ENCODE measurements around the gene TGIF2LY. TPM values are rescaled to one million over a fixed set of nuclear protein-coding genes. Genes with fewer than 3 reads are reported as not detected.
"Not testable (repeated sequence)": the region's sequence is repeated elsewhere in the genome, so short reads cannot be mapped to it uniquely, and the experiment has no call there.

The TGIF2LY gene
- total RNA-seq (2013; cell fraction: nucleolus; rRNA removed): not detected in 2 replicates
- total RNA-seq (2014; rRNA removed) (not detected in 2 replicates), total RNA-seq (2014; rRNA removed; fragmentation: Illumina TruSeq; extraction: Trizol) (not detected in 2 replicates), total RNA-seq (2021) (not detected in 2 replicates), polyA plus RNA-seq (2011; rRNA removed) (not detected in 2 replicates), polyA plus RNA-seq (2014; fragmentation: Illumina TruSeq; extraction: Trizol) (not detected in 2 replicates), polyA plus RNA-seq (2014; fragmentation: Nextera tagmentation; extraction: Ambion mirVana) (not detected), polyA plus RNA-seq (2014; rRNA removed) (not detected in 2 replicates), polyA plus RNA-seq (2016; fragmentation: Nextera tagmentation; extraction: Ambion mirVana) (not detected), polyA minus RNA-seq (2011; rRNA and poly(A)+ RNA removed) (not detected in 2 replicates), Bru-seq, nascent RNA (not detected), BruChase-seq, experiment 1, labeled RNA remaining after a 6-hour chase (not detected), BruChase-seq, experiment 2, labeled RNA remaining after a 2-hour chase (not detected)
- polyA plus RNA-seq (2011; ENCODE audit: low read depth): not detected
- polyA plus RNA-seq (2011; cell fraction: cytosol; rRNA removed): not detected in 2 replicates
- polyA plus RNA-seq (2011; cell fraction: nucleus; rRNA removed): not detected in 2 replicates
- polyA plus RNA-seq (2012): not detected in 2 replicates
- not detected in 2 replicates for polyA minus RNA-seq (2011; cell fraction: cytosol; rRNA and poly(A)+ RNA removed)
- not detected in 2 replicates for polyA minus RNA-seq (2011; cell fraction: nucleus; rRNA and poly(A)+ RNA removed)
- long read RNA-seq, experiment 1: 0 reads
- long read RNA-seq, experiment 2: 0 reads

DNA sequence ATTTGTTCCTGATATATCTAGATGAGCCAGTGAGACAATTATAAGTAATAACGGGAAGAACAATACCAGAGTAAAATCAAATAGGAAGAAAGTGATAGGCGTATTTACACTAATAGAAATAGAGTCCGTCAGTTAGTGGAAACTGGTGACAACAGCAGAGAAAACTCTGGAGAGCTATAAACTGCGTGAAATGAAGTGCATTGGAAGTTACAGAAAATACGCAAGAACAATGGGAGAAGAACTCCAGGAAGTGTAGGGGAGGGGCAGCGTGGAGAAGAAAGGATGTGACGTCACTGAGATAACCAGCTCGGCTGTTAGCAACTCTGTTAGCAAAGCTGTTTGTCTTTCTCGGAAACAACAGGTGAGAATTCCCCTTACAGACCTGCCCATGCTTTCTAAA lies at the start of gene TGIF2LY:
Gene TGIF2LY, plus strand, starts transcription at position 301 of the 400 bp plus-strand sequence. CDS start 178 bp downstream, outside the sequence.
- H2AFZ ChIP-seq (ENCODE audit: control insufficient read depth, low read depth, low read length); BruUV-seq (replicated peaks); H3K9me3 ChIP-seq (replicated peaks; ENCODE audit: control insufficient read depth, insufficient read depth, low read length); H3K4me2 ChIP-seq (ENCODE audit: control insufficient read depth, insufficient read depth); POLR2A ChIA-PET; H3K36me3 ChIP-seq (ENCODE audit: control insufficient read depth in 2 of 2, insufficient read depth in 2 of 2, low read length in 1 of 2); ATAC-seq; H3K4me1 ChIP-seq (ENCODE audit: control insufficient read depth, insufficient read depth, low read length); RAD21 ChIA-PET (ENCODE audit: unreplicated experiment); DNase-seq (ENCODE audit: low read depth, low spot score); H3K27ac ChIP-seq (ENCODE audit: control insufficient read depth, insufficient read depth); H3K4me3 ChIP-seq; H4K20me1 ChIP-seq (ENCODE audit: control insufficient read depth, insufficient read depth); FAIRE-seq; in situ Hi-C loops (cut with MboI); H3K9ac ChIP-seq (ENCODE audit: control insufficient read depth, insufficient read depth, low read length); intact Hi-C loops (cut with micrococcal nuclease; ENCODE audit: unreplicated experiment); H3K79me2 ChIP-seq (ENCODE audit: control insufficient read depth, insufficient read depth, low read length); H3K27me3 ChIP-seq (replicated peaks in 1 of 2; ENCODE audit: control insufficient read depth in 2 of 2, insufficient read depth in 2 of 2, low read length in 1 of 2); CTCF ChIA-PET; SMC1A ChIA-PET (ENCODE audit: uncharacterized antibody, unreplicated experiment): not testable (repeated sequence)
- no CpG with 5 or more reads among the region's 9 CpGs for WGBS (ENCODE audit: insufficient coverage, insufficient replicate concordance, low lambda C conversion rate, missing lambda C conversion rate)

Small RNAs within 50 kb of the gene (small RNA-seq; reads per million reads assigned to genes)
- gene PRRC2CP1: not detected

Measured in GM12878 (cell line).